ENCODE data around the gene TMEM201. TPM values are rescaled to one million over a fixed set of nuclear protein-coding genes. Genes with fewer than 3 reads are reported as not detected.
"Not testable (repeated sequence)": the region's sequence is repeated elsewhere in the genome, so short reads cannot be mapped to it uniquely, and the experiment has no call there.

TMEM201 gene
- total RNA-seq, 1 donor from 2014 or later: 6.8 TPM

DNA sequence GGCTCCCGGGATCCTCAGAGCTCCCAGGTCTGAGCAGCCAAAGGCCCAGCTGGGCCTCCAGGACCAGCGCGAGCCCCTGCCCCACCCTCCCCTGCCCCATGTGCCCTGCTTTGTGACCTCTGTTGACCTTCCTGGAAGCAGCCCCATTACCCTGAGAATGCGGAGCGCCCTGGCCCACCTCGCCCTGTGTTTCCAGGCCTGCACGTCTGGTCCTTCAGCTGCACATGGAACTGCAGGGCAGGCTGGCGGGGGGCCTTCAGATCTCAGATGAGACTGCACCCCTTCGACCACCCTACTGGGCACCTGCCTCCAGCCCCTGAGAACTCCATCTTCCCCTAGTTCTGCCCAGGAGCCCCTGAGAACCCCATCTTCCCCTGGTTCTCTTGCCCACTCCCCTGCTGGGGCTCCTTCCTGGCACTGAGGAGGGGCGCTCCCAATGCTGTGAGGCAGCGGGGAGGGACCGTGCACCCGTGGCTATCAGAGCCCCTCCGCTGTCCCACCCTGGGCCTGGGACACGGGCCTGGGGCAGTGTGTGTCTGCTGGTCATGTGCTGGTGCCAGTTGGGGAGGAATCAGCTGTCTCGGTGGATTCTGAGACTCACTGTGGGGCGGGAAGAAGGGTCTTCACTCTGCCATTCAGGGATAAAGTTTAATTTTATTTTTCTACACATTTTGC, 25.1 kb downstream of the TMEM201 start:
- Histone ChIP-seq H3K36me3 (ENCODE audit: control insufficient read depth in 3 of 3, insufficient read depth in 3 of 3, low read length in 3 of 3) (peaks cover 28 to 41% (median 34%) of the 10 kb centered on the region in 3 donors), H3K4me1 (ENCODE audit: control insufficient read depth in 3 of 3, insufficient read depth in 3 of 3, low read length in 3 of 3) (peaks cover 0 to 3% (median 0%) of the 10 kb centered on the region in 3 donors)

GRCh38 chr1:9615316-9616063, 26.8 kb downstream of the TMEM201 start:
- Histone ChIP-seq H3K27me3 (ENCODE audit: control insufficient read depth in 3 of 3, insufficient read depth in 3 of 3, low read length in 3 of 3) (peaks cover 7 to 16% (median 10%) of the 10 kb centered on the region in 3 donors), H3K4me3 (ENCODE audit: low read length in 3 of 3) (no peak overlapping the region), H3K4me1 (ENCODE audit: control insufficient read depth in 3 of 3, insufficient read depth in 3 of 3, low read length in 3 of 3) (no peaks in the 10 kb centered on the region), H3K36me3 (ENCODE audit: control insufficient read depth in 3 of 3, insufficient read depth in 3 of 3, low read length in 3 of 3) (peaks cover 16 to 27% (median 22%) of the 10 kb centered on the region in 3 donors), H3K9ac (ENCODE audit: low read depth in 1 of 3, low read length in 3 of 3) (no peak overlapping the region), H3K9me3 (ENCODE audit: control insufficient read depth in 3 of 3, low read length in 3 of 3) (no peaks in the 10 kb centered on the region), H3K27ac (ENCODE audit: low read depth, low read length) (no peak overlapping the region)

More for the DNA sequence above, 25.1 kb downstream of the TMEM201 start:
- H3K4me3 ChIP-seq (ENCODE audit: low read length in 3 of 3): no peak overlapping the region
- H3K9me3 ChIP-seq (ENCODE audit: control insufficient read depth in 3 of 3, low read length in 3 of 3): no peaks in the 10 kb centered on the region
- no peak overlapping the region for H3K27ac ChIP-seq (ENCODE audit: low read depth, low read length)
- no peak overlapping the region for H3K9ac ChIP-seq (ENCODE audit: low read depth in 1 of 3, low read length in 3 of 3)
- H3K27me3 ChIP-seq (ENCODE audit: control insufficient read depth in 3 of 3, insufficient read depth in 3 of 3, low read length in 3 of 3): peaks cover 1 to 10% (median 4%) of the 10 kb centered on the region in 3 donors

DNA sequence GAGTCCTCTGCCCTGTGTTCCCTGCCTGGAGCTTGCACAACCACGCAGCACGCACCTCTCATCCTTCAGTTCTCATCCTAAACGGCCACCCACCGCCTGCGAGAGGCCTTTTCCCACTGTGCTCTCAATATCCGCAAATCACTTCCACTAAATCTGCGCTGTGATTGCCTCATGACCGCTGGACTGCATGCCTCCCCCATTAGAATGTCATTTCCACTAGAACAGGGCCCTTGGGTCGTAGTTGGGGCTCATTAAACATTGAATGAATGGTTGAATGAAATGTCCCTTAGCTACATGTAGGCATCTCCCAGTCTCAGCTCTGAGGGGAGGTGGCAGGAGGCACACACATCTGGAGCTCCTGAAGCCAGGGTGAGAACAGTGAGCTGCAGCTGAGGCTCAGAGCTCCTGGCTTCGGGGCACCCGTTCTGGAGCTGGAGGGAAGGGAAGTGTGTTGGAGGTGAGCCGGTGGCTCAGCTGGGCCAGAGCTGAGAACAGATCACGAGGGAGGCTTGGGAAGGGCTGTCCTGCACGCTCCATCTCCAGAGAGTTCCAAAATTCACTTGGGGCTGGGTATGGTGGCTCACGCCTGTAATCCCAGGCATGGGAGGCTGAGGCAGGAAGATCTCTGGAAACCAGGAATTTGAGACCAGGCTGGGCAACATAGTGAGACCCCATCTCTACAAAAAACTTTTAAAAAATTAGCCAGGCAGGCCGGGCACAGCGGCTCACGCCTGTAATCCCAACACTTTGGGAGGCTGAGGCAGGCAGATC, 30.4 kb downstream of the TMEM201 start:
- H3K27me3 ChIP-seq (ENCODE audit: control insufficient read depth in 3 of 3, insufficient read depth in 3 of 3, low read length in 3 of 3): peaks cover 7 to 16% (median 14%) of the 10 kb centered on the region in 3 donors
- no peaks in the 10 kb centered on the region for H3K9me3 ChIP-seq (ENCODE audit: control insufficient read depth in 3 of 3, low read length in 3 of 3)

DNA sequence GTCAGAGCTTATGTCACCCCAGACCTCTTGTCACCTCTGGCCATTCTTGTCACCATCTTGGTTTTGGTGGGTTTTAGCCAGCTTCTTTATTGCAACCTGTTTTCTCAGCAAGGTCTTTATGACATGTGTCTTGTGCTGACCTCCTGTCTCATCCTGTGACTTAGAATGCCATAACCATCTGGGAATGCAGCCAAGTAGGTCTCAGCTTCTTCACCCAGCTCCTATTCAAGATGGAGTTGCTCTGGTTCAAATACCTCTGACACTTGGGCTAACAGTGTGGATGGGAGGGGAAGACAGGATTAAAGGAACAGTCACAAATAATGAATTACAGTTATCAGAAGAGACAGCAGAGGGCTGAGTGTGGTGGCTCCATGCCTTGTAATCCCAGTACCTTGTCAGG, 32.3 kb downstream of the TMEM201 start:
- Histone ChIP-seq H3K27me3 (ENCODE audit: control insufficient read depth in 3 of 3, insufficient read depth in 3 of 3, low read length in 3 of 3) (peaks cover 14 to 23% (median 21%) of the 10 kb centered on the region in 3 donors), H3K9ac (ENCODE audit: low read depth in 1 of 3, low read length in 3 of 3) (no peak overlapping the region), H3K9me3 (ENCODE audit: control insufficient read depth in 3 of 3, low read length in 3 of 3) (no peaks in the 10 kb centered on the region), H3K4me3 (ENCODE audit: low read length in 3 of 3) (no peak overlapping the region), H3K36me3 (ENCODE audit: control insufficient read depth in 3 of 3, insufficient read depth in 3 of 3, low read length in 3 of 3) (no peaks in the 10 kb centered on the region), H3K4me1 (ENCODE audit: control insufficient read depth in 3 of 3, insufficient read depth in 3 of 3, low read length in 3 of 3) (no peaks in the 10 kb centered on the region), H3K27ac (ENCODE audit: low read depth, low read length) (no peak overlapping the region)

More for the DNA sequence above, 30.4 kb downstream of the TMEM201 start:
- no peaks in the 10 kb centered on the region for H3K4me1 ChIP-seq (ENCODE audit: control insufficient read depth in 3 of 3, insufficient read depth in 3 of 3, low read length in 3 of 3)
- no peak overlapping the region for H3K9ac ChIP-seq (ENCODE audit: low read depth in 1 of 3, low read length in 3 of 3)
- H3K36me3 ChIP-seq (ENCODE audit: control insufficient read depth in 3 of 3, insufficient read depth in 3 of 3, low read length in 3 of 3): no peaks in the 10 kb centered on the region
- no peak overlapping the region for H3K4me3 ChIP-seq (ENCODE audit: low read length in 3 of 3)
- no peak overlapping the region for H3K27ac ChIP-seq (ENCODE audit: low read depth, low read length)

GRCh38 chr1:9624081-9624480, 35.4 kb downstream of the TMEM201 start:
- Histone ChIP-seq H3K9ac (ENCODE audit: low read depth in 1 of 3, low read length in 3 of 3) (no peak overlapping the region), H3K36me3 (ENCODE audit: control insufficient read depth in 3 of 3, insufficient read depth in 3 of 3, low read length in 3 of 3) (no peaks in the 10 kb centered on the region), H3K27me3 (ENCODE audit: control insufficient read depth in 3 of 3, insufficient read depth in 3 of 3, low read length in 3 of 3) (peaks cover 11 to 22% (median 15%) of the 10 kb centered on the region in 3 donors), H3K4me1 (ENCODE audit: control insufficient read depth in 3 of 3, insufficient read depth in 3 of 3, low read length in 3 of 3) (peaks cover 0 to 9% (median 2%) of the 10 kb centered on the region in 3 donors), H3K4me3 (ENCODE audit: low read length in 3 of 3) (no peak overlapping the region), H3K27ac (ENCODE audit: low read depth, low read length) (no peak overlapping the region), H3K9me3 (ENCODE audit: control insufficient read depth in 3 of 3, low read length in 3 of 3) (no peaks in the 10 kb centered on the region)

GRCh38 chr1:9625030-9625429, 36.3 kb downstream of the TMEM201 start:
- H3K27ac ChIP-seq (ENCODE audit: low read depth, low read length); H3K9me3 ChIP-seq (ENCODE audit: control insufficient read depth in 3 of 3, low read length in 3 of 3); H3K9ac ChIP-seq (ENCODE audit: low read depth in 1 of 3, low read length in 3 of 3); H3K4me3 ChIP-seq (ENCODE audit: low read length in 3 of 3); H3K4me1 ChIP-seq (ENCODE audit: control insufficient read depth in 3 of 3, insufficient read depth in 3 of 3, low read length in 3 of 3); H3K36me3 ChIP-seq (ENCODE audit: control insufficient read depth in 3 of 3, insufficient read depth in 3 of 3, low read length in 3 of 3): not testable (repeated sequence)
- peaks cover 9 to 23% (median 11%) of the 10 kb centered on the region in 3 donors for H3K27me3 ChIP-seq (ENCODE audit: control insufficient read depth in 3 of 3, insufficient read depth in 3 of 3, low read length in 3 of 3)

- Histone ChIP-seq H3K27ac (ENCODE audit: low read depth, low read length) (no peak overlapping the region), H3K4me1 (ENCODE audit: control insufficient read depth in 3 of 3, insufficient read depth in 3 of 3, low read length in 3 of 3) (peaks cover 0 to 9% (median 2%) of the 10 kb centered on the region in 3 donors), H3K36me3 (ENCODE audit: control insufficient read depth in 3 of 3, insufficient read depth in 3 of 3, low read length in 3 of 3) (no peaks in the 10 kb centered on the region), H3K9me3 (ENCODE audit: control insufficient read depth in 3 of 3, low read length in 3 of 3) (no peaks in the 10 kb centered on the region), H3K4me3 (ENCODE audit: low read length in 3 of 3) (peak overlapping the region in 1 of 3 donors; percentile 48), H3K27me3 (ENCODE audit: control insufficient read depth in 3 of 3, insufficient read depth in 3 of 3, low read length in 3 of 3) (peaks cover 9 to 23% (median 11%) of the 10 kb centered on the region in 3 donors), H3K9ac (ENCODE audit: low read depth in 1 of 3, low read length in 3 of 3) (no peak overlapping the region)
Observed at GRCh38 chr1:9626201-9626608, 37.5 kb downstream of the TMEM201 start.

GRCh38 chr1:9628541-9629444, 40.1 kb downstream of the TMEM201 start:
- Histone ChIP-seq H3K4me3 (ENCODE audit: low read length in 3 of 3) (no peak overlapping the region), H3K27me3 (ENCODE audit: control insufficient read depth in 3 of 3, insufficient read depth in 3 of 3, low read length in 3 of 3) (peaks cover 9 to 19% (median 14%) of the 10 kb centered on the region in 3 donors), H3K36me3 (ENCODE audit: control insufficient read depth in 3 of 3, insufficient read depth in 3 of 3, low read length in 3 of 3) (no peaks in the 10 kb centered on the region), H3K4me1 (ENCODE audit: control insufficient read depth in 3 of 3, insufficient read depth in 3 of 3, low read length in 3 of 3) (peaks cover 0 to 9% (median 2%) of the 10 kb centered on the region in 3 donors), H3K9me3 (ENCODE audit: control insufficient read depth in 3 of 3, low read length in 3 of 3) (no peaks in the 10 kb centered on the region), H3K27ac (ENCODE audit: low read depth, low read length) (no peak overlapping the region), H3K9ac (ENCODE audit: low read depth in 1 of 3, low read length in 3 of 3) (no peak overlapping the region)

Data from skeletal muscle tissue (tissue), 4 donors.